H1 (cell line): Measurements from ENCODE around the gene ABCA6. TPM values are rescaled to one million over a fixed set of nuclear protein-coding genes. Genes with fewer than 3 reads are reported as not detected.

Experiments used
- CTCF ChIA-PET: fragments of 300-600 bp; sonication (Branson Sonifier 250); formaldehyde crosslinking; loops from one replicate; lab custom pipeline; 2021; ENCODE audit not compliant: partially characterized antibody; lab: Charles Lee
- POLR2A ChIA-PET: fragments of 300-600 bp; sonication (Branson Sonifier 250); formaldehyde crosslinking; loops from one replicate; lab custom pipeline; 2021; ENCODE audit warnings: inconsistent platforms; ENCODE audit not compliant: partially characterized antibody; lab: Charles Lee
- DNase-seq, 2 experiments: peaks; one replicate each; pipeline versions ENCODE4 v3.0.0 to v3.0.0-alpha.2; 2010 to 2022; ENCODE audit warnings: low spot score in 2 of 2, low read depth in 1 of 2, mixed read lengths in 1 of 2
- FAIRE-seq: peaks from 2 replicates; lab custom pipeline; 2011; peaks lifted over from hg19 to GRCh38; lab: Jason Lieb, UNC
- H2AFZ ChIP-seq: 2 replicates; pipeline ENCODE4 v1.8.1; 2012; ENCODE audit warnings: low read length, inconsistent platforms
- H2AK5ac ChIP-seq: 2 replicates; pipeline ENCODE4 v1.6.1; 2013; ENCODE audit warnings: low read depth, low read length
- H2BK120ac ChIP-seq: replicated peaks from 2 replicates; pipeline ENCODE3; 2013; ENCODE audit warnings: low read depth, low read length, inconsistent platforms
- H2BK12ac ChIP-seq: 2 replicates; pipeline ENCODE4 v1.6.1; 2013; ENCODE audit warnings: low read depth, low read length
- H2BK15ac ChIP-seq: 2 replicates; pipeline ENCODE4 v1.6.1; 2013; ENCODE audit warnings: low read length
- H2BK20ac ChIP-seq: 2 replicates; pipeline ENCODE4 v1.6.1; 2013; ENCODE audit warnings: low read length
- H2BK5ac ChIP-seq: 2 replicates; pipeline ENCODE4 v1.6.1; 2013; ENCODE audit warnings: low read depth, low read length
- H3K14ac ChIP-seq: 2 replicates; pipeline ENCODE4 v1.6.1; 2013; ENCODE audit warnings: inconsistent platforms; ENCODE audit not compliant: insufficient read length
- H3K18ac ChIP-seq: 2 replicates; pipeline ENCODE4 v1.6.1; 2013; ENCODE audit warnings: low read length; ENCODE audit errors: extremely low read depth
- H3K23ac ChIP-seq: 2 replicates; pipeline ENCODE4 v1.6.1; 2013; ENCODE audit warnings: inconsistent platforms; ENCODE audit not compliant: insufficient read length
- H3K23me2 ChIP-seq: 2 replicates; pipeline ENCODE4 v1.6.1; 2013; ENCODE audit warnings: low read depth, low read length
- H3K27ac ChIP-seq: 2 replicates; pipeline ENCODE4 v1.6.1; 2011; ENCODE audit warnings: low read depth, low read length, inconsistent platforms
- H3K27me3 ChIP-seq, 4 experiments: replicated peaks in 1 of 4; 1 replicate in 1 of 4; 2 replicates in 3 of 4; pipeline versions ENCODE4 v1.6.1 to v1.8.1; 2011 to 2013; ENCODE audit warnings: low read length in 3 of 4, mild to moderate bottlenecking in 3 of 4, inconsistent platforms in 2 of 4, mixed read lengths in 2 of 4, moderate library complexity in 1 of 4; ENCODE audit not compliant: control insufficient read depth in 3 of 4, insufficient read depth in 3 of 4; ENCODE audit errors: extremely low read depth in 1 of 4
- H3K36me3 ChIP-seq, 4 experiments: 2 replicates each; pipeline versions ENCODE4 v1.6.1 to v1.8.1; 2011 to 2013; ENCODE audit warnings: mild to moderate bottlenecking in 4 of 4, low read length in 3 of 4, moderate library complexity in 2 of 4, control low read depth in 1 of 4, inconsistent platforms in 1 of 4; ENCODE audit not compliant: insufficient read depth in 4 of 4, control insufficient read depth in 2 of 4
- H3K4ac ChIP-seq: replicated peaks from 2 replicates; pipeline ENCODE3; 2013; ENCODE audit warnings: low read length, low read depth, mixed read lengths, inconsistent platforms; ENCODE audit not compliant: insufficient read length
- H3K4me1 ChIP-seq, 4 experiments: replicated peaks in 1 of 4; 1 replicate in 1 of 4; 2 replicates in 3 of 4; pipeline versions ENCODE4 v1.6.1 to v1.8.1; 2011 to 2013; ENCODE audit warnings: low read length in 3 of 4, inconsistent platforms in 2 of 4, mixed read lengths in 1 of 4; ENCODE audit not compliant: insufficient read depth in 4 of 4, control insufficient read depth in 3 of 4
- H3K4me2 ChIP-seq, 2 experiments: 2 replicates each; pipeline versions ENCODE4 v1.6.1 to v1.8.1; 2011 to 2013; ENCODE audit warnings: low read depth in 2 of 2, low read length in 2 of 2, control low read depth in 1 of 2, inconsistent platforms in 1 of 2, mild to moderate bottlenecking in 1 of 2; ENCODE audit not compliant: insufficient read depth in 1 of 2
- H3K4me3 ChIP-seq, 4 experiments: fragments of 200-600, 300-600 bp in 1 of 4; sonication (generic), shearing (Covaris generic), sonication (Bioruptor Twin) in 1 of 4; 2 replicates each; pipeline versions ENCODE4 v1.5.1 to v1.8.1; 2011 to 2016; ENCODE audit warnings: low read length in 4 of 4, low read depth in 3 of 4, control low read depth in 2 of 4, inconsistent platforms in 2 of 4, mild to moderate bottlenecking in 2 of 4, mixed read lengths in 1 of 4, moderate library complexity in 1 of 4; ENCODE audit not compliant: insufficient read depth in 2 of 4; ENCODE audit errors: extremely low read depth in 1 of 4
- H3K56ac ChIP-seq: replicated peaks from 2 replicates; pipeline ENCODE3; 2013; ENCODE audit warnings: low read depth, mild to moderate bottlenecking, mixed read lengths, low read length, inconsistent platforms; ENCODE audit not compliant: insufficient read length
- H3K79me1 ChIP-seq: 2 replicates; pipeline ENCODE4 v1.6.1; 2013; ENCODE audit warnings: low read depth, low read length, control low read depth
- H3K79me2 ChIP-seq, 2 experiments: 2 replicates each; pipeline versions ENCODE4 v1.6.1 to v1.8.1; 2012 to 2013; ENCODE audit warnings: low read length in 2 of 2, mild to moderate bottlenecking in 2 of 2, inconsistent platforms in 1 of 2; ENCODE audit not compliant: insufficient read depth in 2 of 2, control insufficient read depth in 1 of 2
- H3K9ac ChIP-seq, 4 experiments: replicated peaks in 1 of 4; 1 replicate in 1 of 4; 2 replicates in 3 of 4; pipeline versions ENCODE4 v1.6.1 to v1.8.1; 2011 to 2013; ENCODE audit warnings: low read depth in 3 of 4, low read length in 3 of 4, control low read depth in 2 of 4, mild to moderate bottlenecking in 2 of 4, moderate library complexity in 2 of 4, inconsistent platforms in 1 of 4; ENCODE audit errors: extremely low read depth in 1 of 4
- H3K9me3 ChIP-seq, 2 experiments: 2 replicates each; pipeline versions ENCODE4 v1.6.1 to v1.8.1; 2012 to 2013; ENCODE audit warnings: mild to moderate bottlenecking in 2 of 2, moderate library complexity in 2 of 2, control low read depth in 1 of 2, inconsistent platforms in 1 of 2, low read depth in 1 of 2, low read length in 1 of 2, mixed read lengths in 1 of 2; ENCODE audit not compliant: insufficient read depth in 2 of 2
- H4K20me1 ChIP-seq, 2 experiments: replicated peaks in 1 of 2; 2 replicates each; pipeline versions ENCODE3 to v1.8.1; 2011 to 2013; ENCODE audit warnings: inconsistent platforms in 2 of 2, low read length in 2 of 2, mild to moderate bottlenecking in 1 of 2; ENCODE audit not compliant: insufficient read depth in 2 of 2, control insufficient read depth in 1 of 2
- H4K5ac ChIP-seq: 2 replicates; pipeline ENCODE4 v1.6.1; 2013; ENCODE audit warnings: low read length, low read depth, mixed read lengths, inconsistent platforms; ENCODE audit not compliant: insufficient read length
- H4K8ac ChIP-seq: 2 replicates; pipeline ENCODE4 v1.8.0; 2013; ENCODE audit warnings: mild to moderate bottlenecking, moderate library complexity, low read length, inconsistent platforms; ENCODE audit not compliant: insufficient read depth; ENCODE audit errors: extremely low read depth
- H4K91ac ChIP-seq: replicated peaks from 2 replicates; pipeline ENCODE3; 2013; ENCODE audit warnings: low read length, mixed read lengths, inconsistent platforms; ENCODE audit not compliant: insufficient read length
- CBX5 ChIP-seq: fragments of 300-800, 300-1000 bp; sonication (generic); IDR thresholded peaks from 2 replicates; pipeline ENCODE4 v1.7.1; 2016; ENCODE audit warnings: antibody characterized with exemption, low read length, low read depth
- FOSL1 ChIP-seq: IDR thresholded peaks from 2 replicates; pipeline ENCODE4 v1.6.1; 2011; ENCODE audit warnings: mild to moderate bottlenecking, low read depth, low read length, moderate library complexity; ENCODE audit not compliant: insufficient read depth
- JUND ChIP-seq: IDR thresholded peaks from 2 replicates; pipeline ENCODE4 v1.6.1; 2011; ENCODE audit warnings: mild to moderate bottlenecking, improper control_type of control experiment, low read length
- SAP30 ChIP-seq: fragments of 300-600 bp; sonication (generic); IDR thresholded peaks from 2 replicates; pipeline ENCODE4 v1.7.1; 2012; ENCODE audit warnings: low read length, moderate library complexity, mild to moderate bottlenecking, inconsistent platforms; ENCODE audit not compliant: insufficient read depth, insufficient replicate concordance
- SP1 ChIP-seq: IDR thresholded peaks from 2 replicates; pipeline ENCODE4 v1.6.1; 2011; ENCODE audit warnings: low read depth, low read length
- SUZ12 ChIP-seq: fragments of 200-600 bp; sonication (generic); IDR thresholded peaks from 2 replicates; pipeline ENCODE4 v1.6.1; 2012; ENCODE audit warnings: mild to moderate bottlenecking, inconsistent platforms, low read length, moderate library complexity, mixed read lengths
- USF2 ChIP-seq: IDR thresholded peaks from 2 replicates; pipeline ENCODE4 v1.6.1; 2011; ENCODE audit warnings: low read length, improper control_type of control experiment
- WGBS, 2 experiments: shearing (Covaris generic) in 1 of 2; methylation state at CpG; one replicate each; pipeline versions ENCODE4 v1.1.6 to v1.1.7; 2013 to 2015; ENCODE audit warnings: low lambda C conversion rate in 2 of 2, mixed read lengths in 2 of 2, inconsistent platforms in 1 of 2, low coverage in 1 of 2, missing lambda C conversion rate in 1 of 2; ENCODE audit not compliant: insufficient replicate concordance in 2 of 2, insufficient coverage in 1 of 2, insufficient read length in 1 of 2; ENCODE audit errors: extremely low coverage in 1 of 2, missing lambda C conversion rate in 1 of 2; 5-methylcytosine and 5-hydroxymethylcytosine counted together
- polyA plus RNA-seq, 7 experiments: library from polyadenylated mRNA; depleted of rRNA in 3 of 7; stranded (reverse) in 5 of 7; unstranded in 2 of 7; fragments of >200 nt in 5 of 7; fragments of 200-250 nt in 2 of 7; gene quantifications; 1 replicate in 5 of 7; 2 replicates in 1 of 7; 4 replicates in 1 of 7; pipeline versions ENCODE4 v1.2.1 to v1.2.3, GENCODE V29; 2011 to 2013; ENCODE audit warnings: missing spikeins in 2 of 7, mixed read lengths in 2 of 7
- total RNA-seq: library from RNA; stranded (reverse); fragmentation: NEBNext Ultra II Directional; extraction: Animal tissue kit (Norgen Biotek cat#: 25700); gene quantifications from 2 replicates; pipeline ENCODE4 v1.2.1, GENCODE V29; 2021
- TF ChIP-seq, protein P1 (sequence below), 3 experiments: IDR thresholded peaks; 1 replicate in 2 of 3; 2 replicates in 1 of 3; pipeline versions ENCODE4 v1.5.1 to v1.6.1; 2011; ENCODE audit warnings: low read length in 3 of 3, mild to moderate bottlenecking in 3 of 3, inconsistent platforms in 2 of 3, low read depth in 1 of 3, moderate library complexity in 1 of 3; ENCODE audit not compliant: insufficient read depth in 1 of 3; ENCODE audit errors: control extremely low read depth in 1 of 3

Gene ABCA6
- total and polyA plus RNA-seq, 2 of the 8 experiments (the other 6 are each of a cell fraction or from before 2014, with no cell fraction given): not detected

- H3K36me3 ChIP-seq: no peaks in the 10 kb centered on the region
- H4K8ac ChIP-seq: no peak overlapping the region
- no peaks in the 10 kb centered on the region for H3K79me1 ChIP-seq
- no peak overlapping the region for H4K91ac ChIP-seq
- H3K23me2 ChIP-seq: no peaks in the 10 kb centered on the region
- H3K4me2 ChIP-seq: no peak overlapping the region
- CTCF ChIA-PET: no interaction called here
- no peaks in the 10 kb centered on the region for H3K9me3 ChIP-seq
- no peak for FAIRE-seq
- TF ChIP-seq CBX5 (no peak), SAP30 (no peak), JUND (no peak), FOSL1 (no peak), SP1 (no peak), SUZ12 (no peak), USF2 (no peak)
- TF ChIP-seq, protein P1, sequence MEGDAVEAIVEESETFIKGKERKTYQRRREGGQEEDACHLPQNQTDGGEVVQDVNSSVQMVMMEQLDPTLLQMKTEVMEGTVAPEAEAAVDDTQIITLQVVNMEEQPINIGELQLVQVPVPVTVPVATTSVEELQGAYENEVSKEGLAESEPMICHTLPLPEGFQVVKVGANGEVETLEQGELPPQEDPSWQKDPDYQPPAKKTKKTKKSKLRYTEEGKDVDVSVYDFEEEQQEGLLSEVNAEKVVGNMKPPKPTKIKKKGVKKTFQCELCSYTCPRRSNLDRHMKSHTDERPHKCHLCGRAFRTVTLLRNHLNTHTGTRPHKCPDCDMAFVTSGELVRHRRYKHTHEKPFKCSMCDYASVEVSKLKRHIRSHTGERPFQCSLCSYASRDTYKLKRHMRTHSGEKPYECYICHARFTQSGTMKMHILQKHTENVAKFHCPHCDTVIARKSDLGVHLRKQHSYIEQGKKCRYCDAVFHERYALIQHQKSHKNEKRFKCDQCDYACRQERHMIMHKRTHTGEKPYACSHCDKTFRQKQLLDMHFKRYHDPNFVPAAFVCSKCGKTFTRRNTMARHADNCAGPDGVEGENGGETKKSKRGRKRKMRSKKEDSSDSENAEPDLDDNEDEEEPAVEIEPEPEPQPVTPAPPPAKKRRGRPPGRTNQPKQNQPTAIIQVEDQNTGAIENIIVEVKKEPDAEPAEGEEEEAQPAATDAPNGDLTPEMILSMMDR (IDR thresholded peaks at IDR 0.05; ENCODE audit: control extremely low read depth in 1 of 3, insufficient read depth in 1 of 3, low read depth in 1 of 3, low read length in 3 of 3): no peak
- TF ChIP-seq, all 59 proteins: peak for 0
- WGBS, 2 experiments: 91% methylated on average over 4 of the region's 4 CpGs; no CpG with 5 or more reads in 1 of the 2 experiments
- no peak overlapping the region for H2BK120ac ChIP-seq
- H3K9ac ChIP-seq: no peak overlapping the region
- H2BK15ac ChIP-seq: no peak overlapping the region
- H3K18ac ChIP-seq: no peak overlapping the region
- H3K79me2 ChIP-seq: no peaks in the 10 kb centered on the region
- H2AFZ ChIP-seq: no peak overlapping the region
- H2AK5ac ChIP-seq: no peak overlapping the region
- POLR2A ChIA-PET: no interaction called here
- no peaks in the 10 kb centered on the region for H3K27me3 ChIP-seq
- no peak overlapping the region for H4K5ac ChIP-seq
- no peak overlapping the region for H3K23ac ChIP-seq
- H3K4ac ChIP-seq: no peak overlapping the region
- no peaks in the 10 kb centered on the region for H4K20me1 ChIP-seq
- no peak overlapping the region for H3K4me3 ChIP-seq
- H2BK20ac ChIP-seq: no peak overlapping the region
- no peak overlapping the region for H2BK12ac ChIP-seq
- no peak for DNase-seq
- H3K4me1 ChIP-seq: no peaks in the 10 kb centered on the region
- H2BK5ac ChIP-seq: no peak overlapping the region
- no peak overlapping the region for H3K56ac ChIP-seq
- H3K27ac ChIP-seq: no peak overlapping the region
- H3K14ac ChIP-seq: no peak overlapping the region
Observed at GRCh38 chr17:69175262-69175624, 33.5 kb upstream of the ABCA6 start.
